T-cell (primary cell): ENCODE data around the gene PHLDB3. TPM values are rescaled to one million over a fixed set of nuclear protein-coding genes. Genes with fewer than 3 reads are reported as not detected.

ENCODE experiments used
- ATAC-seq, 4 experiments: fragments of 200-7000 bp in 3 of 4; fragments of 150-1000 bp in 1 of 4; cut with Tn5 transposase; replicated peaks in 1 of 4; 1 replicate in 3 of 4; 2 replicates in 1 of 4; pipeline ENCODE4 v1.10.0; 2021; ENCODE audit warnings: moderate library complexity in 3 of 4, mild to moderate bottlenecking in 2 of 4, moderate number of reproducible peaks in 1 of 4
- CTCF ChIA-PET, 2 donors: fragments of 300-600 bp; sonication (Branson Sonifier 250); formaldehyde crosslinking; loops; one replicate each; lab custom pipeline; 2022; ENCODE audit warnings: antibody characterized with exemption in 2 of 2; lab: Charles Lee
- POLR2A ChIA-PET, 2 donors: fragments of 300-600 bp; sonication (Branson Sonifier 250); formaldehyde crosslinking; loops; one replicate each; lab custom pipeline; 2022; ENCODE audit warnings: antibody characterized with exemption in 2 of 2; lab: Charles Lee
- DNase-seq, 35 experiments: peaks; one replicate each; pipeline versions ENCODE4 v3.0.0 to v3.0.0-alpha.2; 2013 to 2023
- H3K27ac ChIP-seq: one replicate; pipeline ENCODE4 v1.5.1; 2013; ENCODE audit warnings: low read length
- H3K27me3 ChIP-seq, 2 experiments: replicated peaks in 1 of 2; 1 replicate in 1 of 2; 2 replicates in 1 of 2; pipeline versions ENCODE4 v1.6.1 to v1.7.0; 2013; ENCODE audit warnings: low read length in 1 of 2, mixed read lengths in 1 of 2; ENCODE audit not compliant: control insufficient read depth in 2 of 2, insufficient read depth in 2 of 2; ENCODE audit errors: extremely low read depth in 1 of 2
- H3K36me3 ChIP-seq, 2 donors: 1 replicate in 1 of 2; 2 replicates in 1 of 2; pipeline versions ENCODE4 v1.6.1 to v1.7.0; 2013; ENCODE audit warnings: low read length in 1 of 2; ENCODE audit not compliant: control insufficient read depth in 2 of 2, insufficient read depth in 1 of 2; ENCODE audit errors: extremely low read depth in 1 of 2
- H3K4me1 ChIP-seq, 2 experiments: 1 replicate in 1 of 2; 2 replicates in 1 of 2; pipeline versions ENCODE4 v1.6.1 to v1.7.0; 2013; ENCODE audit warnings: low read length in 2 of 2, mixed read lengths in 1 of 2; ENCODE audit not compliant: insufficient read depth in 2 of 2, control insufficient read depth in 1 of 2; ENCODE audit errors: extremely low read depth in 1 of 2
- H3K4me3 ChIP-seq, 2 donors: 1 replicate in 1 of 2; 2 replicates in 1 of 2; pipeline versions ENCODE4 v1.5.1 to v1.7.0; 2013; ENCODE audit warnings: mild to moderate bottlenecking in 2 of 2, low read length in 1 of 2, moderate library complexity in 1 of 2; ENCODE audit not compliant: control insufficient read depth in 1 of 2; ENCODE audit errors: extremely low read depth in 1 of 2
- H3K9me3 ChIP-seq: 2 replicates; pipeline ENCODE4 v1.7.0; 2013
- H3K27ac Mint-ChIP-seq, 2 donors: one replicate each; pipeline ENCODE4 v1.8.0; 2020 to 2021; ENCODE audit warnings: mild to moderate bottlenecking in 2 of 2, mixed read lengths in 2 of 2
- H3K27me3 Mint-ChIP-seq, 2 donors: one replicate each; pipeline ENCODE4 v1.8.0; 2021 to 2022; ENCODE audit warnings: mixed read lengths in 2 of 2
- H3K36me3 Mint-ChIP-seq: one replicate; pipeline ENCODE4 v1.8.0; 2021; ENCODE audit warnings: mixed read lengths
- H3K4me1 Mint-ChIP-seq, 3 donors: one replicate each; pipeline ENCODE4 v1.8.0; 2020 to 2022; ENCODE audit warnings: mixed read lengths in 3 of 3, mild to moderate bottlenecking in 1 of 3
- H3K4me3 Mint-ChIP-seq, 3 donors: one replicate each; pipeline ENCODE4 v1.8.0; 2020 to 2022; ENCODE audit warnings: mild to moderate bottlenecking in 3 of 3, mixed read lengths in 3 of 3, moderate library complexity in 3 of 3
- H3K9me3 Mint-ChIP-seq, 3 donors: one replicate each; pipeline ENCODE4 v1.8.0; 2020 to 2022; ENCODE audit warnings: mixed read lengths in 3 of 3
- WGBS: methylation state at CpG from one replicate; pipeline ENCODE4 v1.1.5; 2013; ENCODE audit warnings: missing lambda C conversion rate; ENCODE audit not compliant: insufficient coverage; 5-methylcytosine and 5-hydroxymethylcytosine counted together
- total RNA-seq, 35 experiments: library from RNA in 6 of 35; stranded (reverse) in 6 of 35; fragments of 120-200 nt in 1 of 35; gene quantifications; one replicate each; pipeline versions ENCODE4 v1.2.1 to v1.2.4 and lab custom pipeline; 2013 to 2026

The PHLDB3 gene
- total RNA-seq, 5 donors from 2014 or later (not counting 1 experiment from before 2014, with no cell fraction given): 39.4 to 61.0 (median 53.9) TPM

- Mint-ChIP-seq H3K27ac (peak overlapping the region; percentile 13 to 34), H3K4me3 (no peak overlapping the region), H3K27me3 (no peaks in the 10 kb centered on the region), H3K9me3 (no peaks in the 10 kb centered on the region), H3K36me3 (peaks cover 33% of the 10 kb centered on the region), H3K4me1 (peaks cover 28 to 35% (median 30%) of the 10 kb centered on the region in 3 donors)
- Histone ChIP-seq H3K36me3 (peaks cover 21 to 37% of the 10 kb centered on the region in 2 donors), H3K4me1 (peaks cover 0 to 21% of the 10 kb centered on the region in 2 experiments), H3K27ac (no peak overlapping the region), H3K9me3 (no peaks in the 10 kb centered on the region), H3K27me3 (no peaks in the 10 kb centered on the region), H3K4me3 (no peak overlapping the region)
- ATAC-seq (no peak), DNase-seq (no peak)
- POLR2A ChIA-PET: interaction anchor here in 1 of 2 donors (0.5 kb wide), 1 partner anchor 64 kb away, joined by 5 read pairs; no protein-coding TSS in a partner anchor
- CTCF ChIA-PET: no interaction called here
- 85% methylated on average over 3 of the region's 3 CpGs for WGBS
Measured at GRCh38 chr19:43499042-43499441, 5.5 kb downstream of the PHLDB3 start.

GRCh38 chr19:43498233-43498842 lies 6.2 kb downstream of the PHLDB3 start:
- H3K9me3 ChIP-seq: no peaks in the 10 kb centered on the region
- no peak for DNase-seq
- ChIA-PET CTCF (no interaction called here), POLR2A (no interaction called here)
- H3K4me1 ChIP-seq: peaks cover 0 to 16% of the 10 kb centered on the region in 2 experiments
- no peak overlapping the region for H3K27ac ChIP-seq
- H3K27me3 ChIP-seq: no peaks in the 10 kb centered on the region
- H3K4me3 ChIP-seq: no peak overlapping the region
- no peak for ATAC-seq
- H3K36me3 Mint-ChIP-seq: peaks cover 36% of the 10 kb centered on the region
- H3K4me3 Mint-ChIP-seq: no peak overlapping the region
- H3K4me1 Mint-ChIP-seq: peaks cover 24 to 30% (median 25%) of the 10 kb centered on the region in 3 donors
- H3K36me3 ChIP-seq: peaks cover 21 to 38% of the 10 kb centered on the region in 2 donors
- peak overlapping the region in 1 of 2 donors; percentile 55 for H3K27ac Mint-ChIP-seq
- H3K9me3 Mint-ChIP-seq: no peaks in the 10 kb centered on the region
- H3K27me3 Mint-ChIP-seq: no peaks in the 10 kb centered on the region
- WGBS: 91% methylated on average over 4 of the region's 5 CpGs

- H3K27me3 ChIP-seq: no peaks in the 10 kb centered on the region
- no peak overlapping the region for H3K4me3 ChIP-seq
- Mint-ChIP-seq H3K27ac (no peak overlapping the region), H3K4me3 (no peak overlapping the region), H3K36me3 (peaks cover 37% of the 10 kb centered on the region), H3K4me1 (peaks cover 11 to 17% (median 13%) of the 10 kb centered on the region in 3 donors), H3K27me3 (no peaks in the 10 kb centered on the region), H3K9me3 (no peaks in the 10 kb centered on the region)
- 92% methylated on average over 2 of the region's 7 CpGs for WGBS
- H3K27ac ChIP-seq: no peak overlapping the region
- H3K4me1 ChIP-seq: peaks cover 0 to 3% of the 10 kb centered on the region in 2 experiments
- DNase-seq (no peak), ATAC-seq (no peak)
- CTCF ChIA-PET: interaction anchor here in 1 of 2 donors (0.9 to 1.5 kb wide), 2 partner anchors 33 to 50 kb away, joined by 3 to 4 read pairs; no protein-coding TSS in a partner anchor
- POLR2A ChIA-PET: interaction anchor here in 1 of 2 donors (0.6 kb wide), 1 partner anchor 18 kb away, joined by 3 read pairs; no protein-coding TSS in a partner anchor
- peaks cover 21 to 40% of the 10 kb centered on the region in 2 donors for H3K36me3 ChIP-seq
- no peaks in the 10 kb centered on the region for H3K9me3 ChIP-seq
Measured at GRCh38 chr19:43496960-43497359, 7.6 kb downstream of the PHLDB3 start.

- ChIA-PET CTCF (interaction anchor here (0.7 to 1.7 kb wide), 3 partner anchors 12 to 48 kb away, joined by 3 to 4 read pairs (median 4); no protein-coding TSS in a partner anchor), POLR2A (no interaction called here)
- no peaks in the 10 kb centered on the region for H3K9me3 Mint-ChIP-seq
- H3K4me3 Mint-ChIP-seq: no peak overlapping the region
- WGBS: 94% methylated on average over 6 of the region's 8 CpGs
- Histone ChIP-seq H3K36me3 (peaks cover 17 to 45% of the 10 kb centered on the region in 2 donors), H3K27ac (no peak overlapping the region), H3K4me3 (no peak overlapping the region), H3K4me1 (no peaks in the 10 kb centered on the region), H3K9me3 (no peaks in the 10 kb centered on the region), H3K27me3 (no peaks in the 10 kb centered on the region)
- peaks cover 32% of the 10 kb centered on the region for H3K36me3 Mint-ChIP-seq
- ATAC-seq: no peak
- no peak for DNase-seq
- H3K27me3 Mint-ChIP-seq: no peaks in the 10 kb centered on the region
- H3K4me1 Mint-ChIP-seq: peaks cover 5 to 9% (median 7%) of the 10 kb centered on the region in 3 donors
- H3K27ac Mint-ChIP-seq: no peak overlapping the region
Measured at GRCh38 chr19:43495082-43495481, 9.5 kb downstream of the PHLDB3 start.

- no peak overlapping the region for H3K27ac ChIP-seq
- peaks cover 4 to 22% of the 10 kb centered on the region in 2 donors for H3K36me3 ChIP-seq
- no peak for ATAC-seq
- no peaks in the 10 kb centered on the region for H3K9me3 ChIP-seq
- no peaks in the 10 kb centered on the region for H3K27me3 ChIP-seq
- H3K27me3 Mint-ChIP-seq: no peaks in the 10 kb centered on the region
- no peaks in the 10 kb centered on the region for H3K4me1 ChIP-seq
- peaks cover 15% of the 10 kb centered on the region for H3K36me3 Mint-ChIP-seq
- no peak overlapping the region for H3K4me3 Mint-ChIP-seq
- 86% methylated on average over 3 of the region's 5 CpGs for WGBS
- H3K27ac Mint-ChIP-seq: no peak overlapping the region
- no peaks in the 10 kb centered on the region for H3K9me3 Mint-ChIP-seq
- H3K4me3 ChIP-seq: no peak overlapping the region
- ChIA-PET POLR2A (no interaction called here), CTCF (interaction anchor here in 1 of 2 donors (0.6 kb wide), 1 partner anchor 34 kb away, joined by 6 read pairs; no protein-coding TSS in a partner anchor)
- DNase-seq: no peak
- peaks cover 0 to 5% (median 2%) of the 10 kb centered on the region in 3 donors for H3K4me1 Mint-ChIP-seq
Measured at GRCh38 chr19:43490759-43491158, 13.8 kb downstream of the PHLDB3 start.

GRCh38 chr19:43489979-43490599 lies 14.5 kb downstream of the PHLDB3 start:
- Histone ChIP-seq H3K36me3 (peaks cover 0 to 15% of the 10 kb centered on the region in 2 donors), H3K4me1 (no peaks in the 10 kb centered on the region), H3K27ac (no peak overlapping the region), H3K9me3 (no peaks in the 10 kb centered on the region), H3K4me3 (no peak overlapping the region), H3K27me3 (no peaks in the 10 kb centered on the region)
- Mint-ChIP-seq H3K4me1 (peaks cover 0 to 5% (median 2%) of the 10 kb centered on the region in 3 donors), H3K36me3 (peaks cover 12% of the 10 kb centered on the region), H3K27me3 (no peaks in the 10 kb centered on the region), H3K4me3 (no peak overlapping the region), H3K9me3 (no peaks in the 10 kb centered on the region), H3K27ac (no peak overlapping the region)
- POLR2A ChIA-PET: interaction anchor here in 1 of 2 donors (1.1 kb wide), 1 partner anchor 108 kb away, joined by 4 read pairs; no protein-coding TSS in a partner anchor
- CTCF ChIA-PET: no interaction called here
- 100% methylated on average over 2 of the region's 7 CpGs for WGBS
- ATAC-seq (no peak), DNase-seq (no peak)
